ENCODE measurements around the gene AGRP.
A peak's percentile ranks its signal among the peaks of the same experiment; 100 is the strongest.

AGRP gene

DNA sequence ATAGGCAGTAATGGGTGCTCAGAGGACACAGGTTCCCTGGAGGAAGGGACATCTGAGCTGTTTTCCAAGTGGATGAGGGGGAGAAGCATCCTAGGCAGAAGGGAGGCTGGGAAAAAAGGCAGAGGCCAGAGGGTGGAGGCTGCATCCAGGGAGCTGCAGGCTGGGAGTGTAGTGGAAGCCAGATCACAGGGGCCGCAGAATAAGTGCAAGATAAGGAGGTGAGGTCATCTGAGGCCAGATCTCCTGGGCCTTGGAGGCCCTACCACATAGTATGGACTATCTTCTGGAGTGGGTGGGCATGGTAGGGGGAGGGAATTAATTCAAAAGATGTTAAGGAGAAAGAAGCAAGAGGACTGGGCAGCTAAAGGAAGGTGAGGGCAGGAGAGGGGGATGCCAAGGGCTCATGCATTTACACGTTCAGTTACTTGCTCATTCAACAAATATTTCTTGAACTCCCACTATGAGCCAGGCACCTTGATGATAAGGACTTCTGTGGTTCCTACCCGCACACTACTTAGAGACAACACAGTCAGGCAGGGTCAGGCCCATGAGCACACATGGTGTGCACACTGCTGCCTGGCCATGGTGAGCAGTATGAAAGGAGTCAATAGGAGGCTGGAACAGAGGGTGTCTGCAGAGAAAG lies 42.9 kb upstream of the AGRP start:
- TF ChIP-seq CTCF (conservative IDR thresholded peaks at IDR 0.05; ENCODE audit: low read length) = no peak
- DNase-seq (ENCODE audit: low read depth) = no peak
- no peak overlapping the region for H3K4me3 ChIP-seq (ENCODE audit: low read length)

GRCh38 chr16:67525176-67525860 lies 42.0 kb upstream of the AGRP start:
- H3K4me3 ChIP-seq (ENCODE audit: low read length) = no peak overlapping the region
- peak; percentile 41 for DNase-seq (ENCODE audit: low read depth)
- peak; percentile 35 for TF ChIP-seq CTCF (conservative IDR thresholded peaks at IDR 0.05; ENCODE audit: low read length)

- peak; percentile 93 for TF ChIP-seq CTCF (conservative IDR thresholded peaks at IDR 0.05; ENCODE audit: low read length)
- DNase-seq (ENCODE audit: low read depth) = peak; percentile 92
- H3K4me3 ChIP-seq (ENCODE audit: low read length) = peak overlapping the region; percentile 73
Measured at GRCh38 chr16:67521095-67521804, 37.9 kb upstream of the AGRP start.

DNA sequence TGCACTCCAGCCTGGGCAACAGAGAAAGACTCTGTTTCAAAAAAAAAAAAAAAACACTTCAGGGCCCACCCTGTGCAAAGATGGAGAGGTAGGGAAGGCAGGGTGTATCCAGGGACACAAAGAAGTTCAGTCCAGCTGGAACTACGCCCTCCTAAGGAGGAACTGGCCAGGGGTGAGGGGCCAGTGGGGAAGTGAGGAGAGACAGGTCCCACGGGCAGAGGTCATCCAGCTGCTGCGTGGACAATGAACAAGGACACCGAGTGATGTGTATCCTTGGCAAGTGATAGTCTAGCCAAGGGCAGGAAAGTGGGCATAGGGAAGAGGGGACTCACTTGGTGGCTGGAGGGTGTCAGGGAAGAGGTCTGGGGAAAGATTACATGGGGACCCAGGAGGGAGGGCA lies 35.9 kb upstream of the AGRP start:
- no peak overlapping the region for H3K4me3 ChIP-seq (ENCODE audit: low read length)
- DNase-seq (ENCODE audit: low read depth) = no peak
- TF ChIP-seq CTCF (conservative IDR thresholded peaks at IDR 0.05; ENCODE audit: low read length) = no peak

- TF ChIP-seq CTCF (conservative IDR thresholded peaks at IDR 0.05; ENCODE audit: low read length) = no peak
- no peak overlapping the region for H3K4me3 ChIP-seq (ENCODE audit: low read length)
- no peak for DNase-seq (ENCODE audit: low read depth)
Measured at GRCh38 chr16:67518676-67519075, 35.3 kb upstream of the AGRP start.

DNA sequence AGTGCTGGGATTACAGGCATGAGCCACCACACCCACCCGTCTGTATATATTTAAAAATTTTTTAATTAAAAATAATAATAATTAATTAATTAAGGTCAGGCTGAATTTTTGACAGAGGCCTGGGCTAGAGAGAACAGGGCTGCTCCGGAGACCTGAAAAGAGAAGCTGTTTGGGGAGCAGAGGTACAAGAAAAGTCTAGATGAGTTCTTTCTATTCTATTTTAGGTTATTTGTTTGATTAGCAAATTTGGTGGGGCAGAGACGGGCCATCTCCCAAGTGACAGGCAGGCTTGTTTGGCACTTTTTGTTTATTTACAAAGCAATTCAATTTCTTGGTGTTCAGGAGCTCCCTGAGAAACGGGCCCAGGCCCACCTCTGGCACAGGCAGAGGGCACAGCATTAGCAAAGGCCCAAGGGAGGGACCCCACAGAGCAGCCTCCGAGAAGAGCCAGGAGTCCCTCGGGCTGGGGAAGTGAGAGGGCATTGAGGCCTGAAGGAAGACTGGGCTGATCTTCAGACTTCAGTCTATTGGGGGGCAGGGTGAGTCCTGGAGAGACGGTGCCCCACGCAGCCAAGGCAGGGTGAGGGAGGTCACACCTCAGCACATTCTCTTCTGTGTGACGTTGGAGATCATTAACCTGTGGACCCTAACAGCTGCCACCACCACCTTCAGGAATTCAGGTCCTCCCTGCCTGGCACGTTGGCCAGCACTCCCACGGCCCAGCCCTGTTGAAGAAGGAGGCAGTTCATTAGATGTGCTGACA lies 34.5 kb upstream of the AGRP start:
- no peak for TF ChIP-seq CTCF (conservative IDR thresholded peaks at IDR 0.05; ENCODE audit: low read length)
- no peak overlapping the region for H3K4me3 ChIP-seq (ENCODE audit: low read length)

More for the DNA sequence above, 34.5 kb upstream of the AGRP start:
- DNase-seq (ENCODE audit: low read depth) = no peak
